IMR-90 (cell line): ENCODE data around the gene PRKD1. TPM values are rescaled to one million over a fixed set of nuclear protein-coding genes. Genes with fewer than 3 reads are reported as not detected.
A peak's percentile ranks its signal among the peaks of the same experiment; 100 is the strongest.

ENCODE experiments used
- ATAC-seq: fragments of 200-7000 bp; cut with Tn5 transposase; 2 replicates; pipeline ENCODE4 v1.9.1; 2020; ENCODE audit warnings: low read depth, mild to moderate bottlenecking, moderate library complexity
- BruUV-seq: library from RNA; stranded (reverse); fragments of 400-500 nt; replicated peaks from 2 replicates; lab custom pipeline; 2021; lab: Mats Ljungman, UMichigan
- CTCF ChIA-PET: fragments of 300-600 bp; formaldehyde crosslinking; extraction: SDS; loops from one replicate; lab custom pipeline; 2021; ENCODE audit warnings: antibody characterized with exemption; lab: Yijun Ruan, JAX
- POLR2A ChIA-PET: fragments of 300-600 bp; sonication (Branson Sonifier 250); formaldehyde crosslinking; loops from one replicate; lab custom pipeline; 2022; ENCODE audit warnings: antibody characterized with exemption; ENCODE audit not compliant: unreplicated experiment; lab: Charles Lee
- DNase-seq: peaks from one replicate; pipeline ENCODE4 v3.0.0; 2013
- H2AFZ ChIP-seq: replicated peaks from 2 replicates; pipeline ENCODE3; 2013; ENCODE audit warnings: low read length, mild to moderate bottlenecking; ENCODE audit not compliant: poor library complexity
- H2AK5ac ChIP-seq: 2 replicates; pipeline ENCODE4 v1.6.1; 2013; ENCODE audit warnings: low read depth, low read length, inconsistent platforms
- H2AK9ac ChIP-seq: replicated peaks from 2 replicates; pipeline ENCODE3; 2013; ENCODE audit warnings: mild to moderate bottlenecking, low read depth, low read length, moderate library complexity; ENCODE audit not compliant: poor library complexity
- H2BK120ac ChIP-seq: 2 replicates; pipeline ENCODE4 v1.6.1; 2013; ENCODE audit warnings: low read depth, low read length, inconsistent platforms
- H2BK15ac ChIP-seq: 3 replicates; pipeline ENCODE4 v1.6.1; 2013; ENCODE audit warnings: low read depth, low read length, inconsistent platforms
- H2BK20ac ChIP-seq: 2 replicates; pipeline ENCODE4 v1.6.1; 2013; ENCODE audit warnings: low read depth, mild to moderate bottlenecking, inconsistent platforms, low read length, moderate library complexity
- H2BK5ac ChIP-seq: 2 replicates; pipeline ENCODE4 v1.6.1; 2013; ENCODE audit warnings: mild to moderate bottlenecking, low read depth, low read length, inconsistent platforms; ENCODE audit not compliant: poor library complexity, severe bottlenecking
- H3K14ac ChIP-seq: replicated peaks from 2 replicates; pipeline ENCODE4 v1.6.1; 2013; ENCODE audit warnings: low read depth, low read length, inconsistent platforms
- H3K18ac ChIP-seq: 2 replicates; pipeline ENCODE4 v1.6.1; 2013; ENCODE audit warnings: low read depth, low read length, control low read depth
- H3K23ac ChIP-seq: 2 replicates; pipeline ENCODE4 v1.6.1; 2013; ENCODE audit warnings: low read depth, low read length, inconsistent platforms
- H3K27ac ChIP-seq: 2 replicates; pipeline ENCODE4 v1.5.1; 2013; ENCODE audit warnings: mild to moderate bottlenecking, control low read depth, low read length; ENCODE audit not compliant: insufficient read depth
- H3K27me3 ChIP-seq: 2 replicates; pipeline ENCODE4 v1.6.1; 2013; ENCODE audit warnings: low read length; ENCODE audit not compliant: control insufficient read depth, insufficient read depth
- H3K36me3 ChIP-seq: 2 replicates; pipeline ENCODE4 v1.6.1; 2013; ENCODE audit warnings: low read length, mixed read lengths; ENCODE audit not compliant: control insufficient read depth, insufficient read depth
- H3K4ac ChIP-seq: 2 replicates; pipeline ENCODE4 v1.6.1; 2013; ENCODE audit warnings: low read depth, low read length, inconsistent platforms
- H3K4me1 ChIP-seq: 2 replicates; pipeline ENCODE4 v1.6.1; 2013; ENCODE audit warnings: low read length, mixed read lengths; ENCODE audit not compliant: control insufficient read depth, insufficient read depth
- H3K4me2 ChIP-seq: 2 replicates; pipeline ENCODE4 v1.6.1; 2013; ENCODE audit warnings: low read depth, mild to moderate bottlenecking, control low read depth, low read length, moderate library complexity
- H3K4me3 ChIP-seq: 2 replicates; pipeline ENCODE4 v1.5.1; 2013; ENCODE audit warnings: low read depth, mild to moderate bottlenecking, control low read depth, low read length, moderate library complexity; ENCODE audit not compliant: insufficient read depth
- H3K56ac ChIP-seq: 2 replicates; pipeline ENCODE4 v1.6.1; 2013; ENCODE audit warnings: low read length, inconsistent platforms; ENCODE audit not compliant: insufficient read depth; ENCODE audit errors: extremely low read depth
- H3K79me1 ChIP-seq, 2 experiments: 2 replicates each; pipeline ENCODE4 v1.6.1; 2013; ENCODE audit warnings: low read length in 2 of 2, inconsistent platforms in 1 of 2, low read depth in 1 of 2
- H3K9ac ChIP-seq: 2 replicates; pipeline ENCODE4 v1.6.1; 2013; ENCODE audit warnings: low read depth, low read length, control low read depth
- H3K9me1 ChIP-seq: 2 replicates; pipeline ENCODE4 v1.6.1; 2013; ENCODE audit warnings: low read length, inconsistent platforms; ENCODE audit not compliant: insufficient read depth
- H3K9me3 ChIP-seq: 2 replicates; pipeline ENCODE4 v1.6.1; 2013; ENCODE audit warnings: low read length; ENCODE audit not compliant: control insufficient read depth, insufficient read depth
- H4K20me1 ChIP-seq: 2 replicates; pipeline ENCODE4 v1.6.1; 2013; ENCODE audit warnings: low read length, inconsistent platforms; ENCODE audit not compliant: insufficient read depth
- H4K5ac ChIP-seq: 2 replicates; pipeline ENCODE4 v1.6.1; 2013; ENCODE audit warnings: mild to moderate bottlenecking, low read depth, low read length, control low read depth
- H4K8ac ChIP-seq, 2 experiments: 2 replicates each; pipeline ENCODE4 v1.6.1; 2013; ENCODE audit warnings: low read depth in 2 of 2, low read length in 2 of 2, control low read depth in 1 of 2, inconsistent platforms in 1 of 2
- H4K91ac ChIP-seq: 2 replicates; pipeline ENCODE4 v1.6.1; 2013; ENCODE audit warnings: low read depth, low read length, inconsistent platforms; ENCODE audit not compliant: insufficient read depth
- BHLHE40 ChIP-seq: fragments of 150-350 bp; IDR thresholded peaks from 2 replicates; pipeline ENCODE4 v1.6.1; 2016; ENCODE audit warnings: mild to moderate bottlenecking, low read depth, low read length
- CEBPB ChIP-seq: IDR thresholded peaks from 2 replicates; pipeline ENCODE4 v1.6.1; 2012; ENCODE audit warnings: low read depth, low read length, improper control_type of control experiment
- CHD1 ChIP-seq: IDR thresholded peaks from 2 replicates; pipeline ENCODE4 v1.6.1; 2012; ENCODE audit warnings: low read depth, low read length, improper control_type of control experiment
- ELK1 ChIP-seq: fragments of 150-350 bp; IDR thresholded peaks from 2 replicates; pipeline ENCODE4 v1.6.1; 2016; ENCODE audit warnings: low read depth, mild to moderate bottlenecking, low read length, moderate library complexity, borderline replicate concordance
- FOS ChIP-seq: fragments of 150-350 bp; IDR thresholded peaks from 2 replicates; pipeline ENCODE4 v1.6.1; 2016; ENCODE audit warnings: low read depth, low read length
- MAFK ChIP-seq: IDR thresholded peaks from 2 replicates; pipeline ENCODE4 v1.6.1; 2012; ENCODE audit warnings: low read depth, low read length, improper control_type of control experiment
- MAZ ChIP-seq: IDR thresholded peaks from 2 replicates; pipeline ENCODE4 v1.6.1; 2012; ENCODE audit warnings: low read depth, mild to moderate bottlenecking, low read length, improper control_type of control experiment, moderate library complexity, borderline replicate concordance
- MXI1 ChIP-seq: IDR thresholded peaks from 2 replicates; pipeline ENCODE4 v1.6.1; 2012; ENCODE audit warnings: low read depth, mild to moderate bottlenecking, low read length, moderate library complexity, borderline replicate concordance
- RAD21 ChIP-seq: IDR thresholded peaks from 2 replicates; pipeline ENCODE4 v1.6.1; 2012; ENCODE audit warnings: low read length, improper control_type of control experiment
- RCOR1 ChIP-seq: IDR thresholded peaks from 2 replicates; pipeline ENCODE4 v1.6.1; 2012; ENCODE audit warnings: mild to moderate bottlenecking, low read length, improper control_type of control experiment; ENCODE audit not compliant: insufficient replicate concordance
- RFX5 ChIP-seq: IDR thresholded peaks from 2 replicates; pipeline ENCODE4 v1.8.0; 2012; ENCODE audit warnings: low read depth, mild to moderate bottlenecking, low read length, moderate library complexity
- SMC3 ChIP-seq: fragments of 150-350 bp; IDR thresholded peaks from 2 replicates; pipeline ENCODE4 v1.6.1; 2016; ENCODE audit warnings: low read depth, mild to moderate bottlenecking, antibody characterized with exemption, low read length, moderate library complexity
- USF2 ChIP-seq: fragments of 150-350 bp; IDR thresholded peaks from 2 replicates; pipeline ENCODE4 v1.6.1; 2017; ENCODE audit warnings: mild to moderate bottlenecking, antibody characterized with exemption, low read length, low read depth
- WGBS, 2 experiments: methylation state at CpG; one replicate each; pipeline versions ENCODE4 v1.1.5 to v1.1.7; 2013; ENCODE audit warnings: missing lambda C conversion rate in 2 of 2; ENCODE audit not compliant: insufficient read length in 1 of 2; ENCODE audit errors: extremely low coverage in 2 of 2; 5-methylcytosine and 5-hydroxymethylcytosine counted together
- dilution Hi-C: fragments of 300-500 bp; cut with HindIII; formaldehyde crosslinking; loops from one replicate; pipeline ENCODE4 v1.14.3; 2018; ENCODE audit warnings: low sequenced_read_pairs; ENCODE audit not compliant: unreplicated experiment
- in situ Hi-C: fragments of 300-500 bp; cut with MboI; formaldehyde crosslinking; loops from 3 replicates; pipeline ENCODE4 v1.14.3; 2019; ENCODE audit warnings: low sequenced_read_pairs, inconsistent platforms, mixed read lengths
- intact Hi-C: fragments of 100-400 bp; cut with micrococcal nuclease; formaldehyde crosslinking; loops from 2 replicates; pipeline ENCODE4 v1.10.0; 2022
- polyA plus RNA-seq, 3 experiments: library from polyadenylated mRNA; depleted of rRNA; stranded (reverse); fragments of >200 nt; gene quantifications; 2 replicates each; pipeline ENCODE4 v1.2.3, GENCODE V29; 2012; ENCODE audit warnings: low replicate concordance in 1 of 3
- total RNA-seq: library from RNA; depleted of rRNA; stranded (reverse); fragments of >200 nt; gene quantifications from 2 replicates; pipeline ENCODE4 v1.2.3, GENCODE V29; 2012
- TF ChIP-seq, protein P1 (sequence below): conservative IDR thresholded peaks from 2 replicates; pipeline ENCODE4 v1.5.1; 2012; ENCODE audit warnings: mild to moderate bottlenecking, low read depth, low read length, improper control_type of control experiment

Gene PRKD1
- total and polyA plus RNA-seq, 2 of the 4 experiments (the other 2 are of a cell fraction): 12.9 to 14.2 TPM

DNA sequence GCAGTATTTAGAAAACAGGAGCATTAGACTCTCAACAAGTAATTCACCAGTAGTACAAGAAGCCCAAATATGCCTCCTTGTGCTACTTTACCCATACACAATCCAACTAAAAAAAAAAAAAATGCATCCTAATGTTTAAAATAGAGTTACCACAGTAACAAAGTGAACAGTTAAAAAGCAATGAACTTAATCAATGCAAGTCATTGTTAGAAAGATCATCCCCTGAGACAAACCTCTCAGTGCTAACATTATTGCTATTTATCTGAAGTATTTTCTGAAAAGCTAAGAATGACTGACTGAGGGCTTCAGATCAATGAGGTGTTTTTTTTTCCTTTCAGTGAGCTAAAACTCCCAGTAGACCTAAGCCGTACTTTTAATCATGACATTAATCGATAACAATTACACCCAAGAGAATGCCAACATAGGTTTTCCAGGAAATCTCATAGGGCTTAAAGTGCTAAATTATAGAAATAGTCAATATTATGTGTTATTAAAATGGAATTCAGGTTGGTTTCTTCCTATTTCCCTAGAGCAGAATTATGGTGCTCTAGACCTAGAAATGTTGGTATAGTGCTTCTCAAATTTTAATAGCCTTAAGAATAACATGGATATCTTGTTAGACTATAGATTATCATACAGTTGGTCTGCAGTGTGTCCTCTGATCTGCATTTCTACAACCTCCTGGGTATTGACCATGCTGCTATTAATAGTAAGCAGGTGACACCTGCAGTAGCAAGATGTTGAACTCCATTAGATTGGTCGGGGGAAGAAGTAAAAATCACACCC is 123.0 kb downstream of the PRKD1 start:
- peaks cover 21 to 32% of the 10 kb centered on the region in 2 experiments for H3K79me1 ChIP-seq
- no peak overlapping the region for H2AFZ ChIP-seq
- peaks cover 2% of the 10 kb centered on the region; the same call in 1 of the 2 replicates for H3K4me1 ChIP-seq
- in situ Hi-C loops (no loop called here), dilution Hi-C loops (no loop called here), intact Hi-C loops (no loop called here)
- WGBS, 2 experiments: no CpG with 5 or more reads among the region's 3 CpGs
- BruUV-seq: no TSS peak
- no peak overlapping the region for H3K56ac ChIP-seq
- H2BK20ac ChIP-seq: no peak overlapping the region
- no peak overlapping the region for H4K5ac ChIP-seq
- ChIA-PET POLR2A (no interaction called here), CTCF (interaction anchor here (0.7 kb wide), 2 partner anchors 12 to 111 kb away, joined by 5 read pairs; no protein-coding TSS in a partner anchor)
- H3K4me2 ChIP-seq: no peak overlapping the region
- H2BK15ac ChIP-seq: no peak overlapping the region
- peak overlapping the region; percentile 42; the same call in 1 of the 2 replicates for H3K18ac ChIP-seq
- no peak overlapping the region for H4K8ac ChIP-seq
- ATAC-seq (no peak), DNase-seq (no peak)
- H2AK9ac ChIP-seq: no peak overlapping the region
- no peak overlapping the region for H2BK120ac ChIP-seq
- no peak overlapping the region for H3K27ac ChIP-seq
- no peak overlapping the region for H2AK5ac ChIP-seq
- no peak overlapping the region for H3K9ac ChIP-seq
- no peak overlapping the region for H3K4ac ChIP-seq
- H3K27me3 ChIP-seq: no peaks in the 10 kb centered on the region
- no peak overlapping the region for H4K91ac ChIP-seq
- peaks cover 3% of the 10 kb centered on the region; the same call in 1 of the 2 replicates for H4K20me1 ChIP-seq
- H3K9me3 ChIP-seq: no peaks in the 10 kb centered on the region
- H3K23ac ChIP-seq: no peak overlapping the region
- no peak overlapping the region for H2BK5ac ChIP-seq
- H3K14ac ChIP-seq: no peak overlapping the region
- no peak overlapping the region for H3K4me3 ChIP-seq
- no peaks in the 10 kb centered on the region for H3K9me1 ChIP-seq
- no peaks in the 10 kb centered on the region for H3K36me3 ChIP-seq
- TF ChIP-seq RFX5 (no peak), RAD21 (no peak), USF2 (no peak), MAFK (no peak), ELK1 (no peak), BHLHE40 (no peak), SMC3 (no peak), MXI1 (no peak), RCOR1 (no peak), FOS (no peak), CEBPB (no peak), MAZ (no peak), CHD1 (no peak)
- TF ChIP-seq, protein P1, sequence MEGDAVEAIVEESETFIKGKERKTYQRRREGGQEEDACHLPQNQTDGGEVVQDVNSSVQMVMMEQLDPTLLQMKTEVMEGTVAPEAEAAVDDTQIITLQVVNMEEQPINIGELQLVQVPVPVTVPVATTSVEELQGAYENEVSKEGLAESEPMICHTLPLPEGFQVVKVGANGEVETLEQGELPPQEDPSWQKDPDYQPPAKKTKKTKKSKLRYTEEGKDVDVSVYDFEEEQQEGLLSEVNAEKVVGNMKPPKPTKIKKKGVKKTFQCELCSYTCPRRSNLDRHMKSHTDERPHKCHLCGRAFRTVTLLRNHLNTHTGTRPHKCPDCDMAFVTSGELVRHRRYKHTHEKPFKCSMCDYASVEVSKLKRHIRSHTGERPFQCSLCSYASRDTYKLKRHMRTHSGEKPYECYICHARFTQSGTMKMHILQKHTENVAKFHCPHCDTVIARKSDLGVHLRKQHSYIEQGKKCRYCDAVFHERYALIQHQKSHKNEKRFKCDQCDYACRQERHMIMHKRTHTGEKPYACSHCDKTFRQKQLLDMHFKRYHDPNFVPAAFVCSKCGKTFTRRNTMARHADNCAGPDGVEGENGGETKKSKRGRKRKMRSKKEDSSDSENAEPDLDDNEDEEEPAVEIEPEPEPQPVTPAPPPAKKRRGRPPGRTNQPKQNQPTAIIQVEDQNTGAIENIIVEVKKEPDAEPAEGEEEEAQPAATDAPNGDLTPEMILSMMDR: no peak
